K562 (cell line): ENCODE data around the gene RTBDN. TPM values are rescaled to one million over a fixed set of nuclear protein-coding genes. Genes with fewer than 3 reads are reported as not detected.

Experiments
- CBX1 ChIP-seq: sonication (generic); IDR thresholded peaks from 2 replicates; pipeline ENCODE4 v1.6.1; 2016; ENCODE audit warnings: antibody characterized with exemption, low read depth, mild to moderate bottlenecking
- CREB1 ChIP-seq, 2 experiments: sonication (generic) in 1 of 2; formaldehyde crosslinking in 1 of 2; IDR thresholded peaks; 2 replicates each; pipeline versions ENCODE4 v1.6.1 to v1.8.0; 2012 to 2022; ENCODE audit warnings: inconsistent platforms in 1 of 2, mild to moderate bottlenecking in 1 of 2, missing genetic modification reagents in 1 of 2, moderate library complexity in 1 of 2
- ILK ChIP-seq: fragments of 450-650 bp; IDR thresholded peaks from 2 replicates; pipeline ENCODE4 v1.6.1; 2016; ENCODE audit warnings: missing genetic modification characterization, low read depth, mild to moderate bottlenecking, missing compliant biosample characterization, moderate library complexity, borderline replicate concordance
- MIER1 ChIP-seq: fragments of 450-650 bp; IDR thresholded peaks from 2 replicates; pipeline ENCODE4 v1.6.1; 2016; ENCODE audit warnings: antibody characterized with exemption, mild to moderate bottlenecking, low read depth
- MTA1 ChIP-seq: fragments of 450-650 bp; IDR thresholded peaks from 2 replicates; pipeline ENCODE4 v1.6.1; 2017; ENCODE audit warnings: borderline replicate concordance
- MTA3 ChIP-seq: fragments of 450-650 bp; formaldehyde crosslinking; IDR thresholded peaks from 2 replicates; pipeline ENCODE4 v1.6.1; 2017; ENCODE audit warnings: mild to moderate bottlenecking, borderline replicate concordance
- NCOA6 ChIP-seq: fragments of 450-650 bp; IDR thresholded peaks from 2 replicates; pipeline ENCODE4 v1.6.1; 2017; ENCODE audit warnings: mild to moderate bottlenecking
- PHB ChIP-seq: fragments of 250-450 bp; sonication (Bioruptor Pico); IDR thresholded peaks from 2 replicates; pipeline ENCODE4 v1.5.0; 2021
- RAD21 ChIP-seq, 2 experiments: fragments of 250-450 bp in 1 of 2; fragments of 450-650 bp in 1 of 2; sonication (Bioruptor Pico) in 1 of 2; formaldehyde crosslinking in 1 of 2; IDR thresholded peaks in 1 of 2; conservative IDR thresholded peaks in 1 of 2; 2 replicates each; pipeline versions ENCODE4 v1.4.0 to v1.8.0; 2020 to 2022; ENCODE audit warnings: mild to moderate bottlenecking in 2 of 2, moderate library complexity in 1 of 2
- RFX5 ChIP-seq: IDR thresholded peaks from 2 replicates; pipeline ENCODE4 v1.6.1; 2011; ENCODE audit warnings: low read depth, mild to moderate bottlenecking, improper control_type of control experiment, low read length
- ZBTB1 ChIP-seq: sonication (generic); formaldehyde crosslinking; IDR thresholded peaks from 2 replicates; pipeline ENCODE4 v1.8.1; 2023; ENCODE audit warnings: missing genetic modification reagents, low read depth, mild to moderate bottlenecking, borderline replicate concordance
- ZBTB7A ChIP-seq: IDR thresholded peaks from 2 replicates; pipeline ENCODE4 v1.6.1; 2011; ENCODE audit warnings: low read depth, mild to moderate bottlenecking, low read length, moderate library complexity, borderline replicate concordance; ENCODE audit not compliant: control insufficient read depth
- ZBTB8A ChIP-seq: fragments of 450-650 bp; IDR thresholded peaks from 2 replicates; pipeline ENCODE4 v1.6.1; 2018; ENCODE audit warnings: mild to moderate bottlenecking, moderate library complexity; ENCODE audit not compliant: partially characterized antibody
- ZNF184 ChIP-seq: sonication (generic); formaldehyde crosslinking; IDR thresholded peaks from 2 replicates; pipeline ENCODE4 v1.5.0; 2020; ENCODE audit warnings: missing genetic modification reagents
- ZNF76 ChIP-seq: fragments of 250-450 bp; sonication (Bioruptor Pico); IDR thresholded peaks from 2 replicates; pipeline ENCODE4 v1.4.0; 2020; ENCODE audit warnings: mild to moderate bottlenecking, moderate library complexity, borderline replicate concordance
- polyA plus RNA-seq, 8 experiments: library from polyadenylated mRNA; depleted of rRNA in 4 of 8; stranded (reverse) in 5 of 8; unstranded in 3 of 8; fragments of >200 nt; fragmentation: Nextera tagmentation in 2 of 8; fragmentation: Illumina TruSeq in 1 of 8; extraction: Ambion mirVana in 2 of 8; extraction: Trizol in 1 of 8; gene quantifications; 2 replicates each; pipeline versions ENCODE4 v1.2.1 to v1.2.3, GENCODE V29; 2011 to 2014; ENCODE audit warnings: inconsistent platforms in 1 of 8, missing spikeins in 1 of 8
- total RNA-seq, 7 experiments: library from RNA; depleted of rRNA in 6 of 7; stranded (reverse); fragments of >200 nt in 6 of 7; fragmentation: Illumina TruSeq in 2 of 7; extraction: Trizol in 2 of 7; gene quantifications; 2 replicates each; pipeline versions ENCODE4 v1.2.1 to v1.2.3, GENCODE V29; 2011 to 2021; ENCODE audit warnings: low replicate concordance in 1 of 7
- TF ChIP-seq, protein P1 (sequence below): fragments of 450-650 bp; IDR thresholded peaks from 2 replicates; pipeline ENCODE4 v1.6.1; 2016; ENCODE audit warnings: missing biosample characterization, missing genetic modification characterization
- TF ChIP-seq, protein P2 (sequence below), 2 experiments: IDR thresholded peaks; 2 replicates each; pipeline ENCODE4 v1.6.1; 2011; ENCODE audit warnings: borderline replicate concordance in 1 of 2, control low read depth in 1 of 2, low read depth in 1 of 2, low read length in 1 of 2, mild to moderate bottlenecking in 1 of 2, mixed read lengths in 1 of 2, moderate library complexity in 1 of 2; ENCODE audit not compliant: insufficient read depth in 1 of 2, insufficient read length in 1 of 2, poor library complexity in 1 of 2, severe bottlenecking in 1 of 2; ENCODE audit errors: extremely low read depth in 1 of 2
- TF ChIP-seq, protein P3 (sequence below): fragments of 450-650 bp; IDR thresholded peaks from 2 replicates; pipeline ENCODE4 v1.6.1; 2017; ENCODE audit warnings: mild to moderate bottlenecking, moderate library complexity
- TF ChIP-seq, protein P4 (sequence below): fragments of 250-450 bp; sonication (Bioruptor Pico); IDR thresholded peaks from 2 replicates; pipeline ENCODE4 v1.9.0; 2021; ENCODE audit warnings: mild to moderate bottlenecking
- TF ChIP-seq, protein P5 (sequence below): sonication (generic); formaldehyde crosslinking; IDR thresholded peaks from 2 replicates; pipeline ENCODE4 v1.8.0; 2023; ENCODE audit warnings: mild to moderate bottlenecking, missing genetic modification reagents
- TF ChIP-seq, protein P6 (sequence below): sonication (generic); formaldehyde crosslinking; IDR thresholded peaks from 2 replicates; pipeline ENCODE4 v1.8.0; 2022; ENCODE audit warnings: mild to moderate bottlenecking, missing genetic modification reagents

RTBDN gene
- total and polyA plus RNA-seq, 9 of the 15 experiments (the other 6 are each of a cell fraction or from before 2014, with no cell fraction given), result 0.20 to 2.3 (median 0.72) TPM; not detected in 1

DNA sequence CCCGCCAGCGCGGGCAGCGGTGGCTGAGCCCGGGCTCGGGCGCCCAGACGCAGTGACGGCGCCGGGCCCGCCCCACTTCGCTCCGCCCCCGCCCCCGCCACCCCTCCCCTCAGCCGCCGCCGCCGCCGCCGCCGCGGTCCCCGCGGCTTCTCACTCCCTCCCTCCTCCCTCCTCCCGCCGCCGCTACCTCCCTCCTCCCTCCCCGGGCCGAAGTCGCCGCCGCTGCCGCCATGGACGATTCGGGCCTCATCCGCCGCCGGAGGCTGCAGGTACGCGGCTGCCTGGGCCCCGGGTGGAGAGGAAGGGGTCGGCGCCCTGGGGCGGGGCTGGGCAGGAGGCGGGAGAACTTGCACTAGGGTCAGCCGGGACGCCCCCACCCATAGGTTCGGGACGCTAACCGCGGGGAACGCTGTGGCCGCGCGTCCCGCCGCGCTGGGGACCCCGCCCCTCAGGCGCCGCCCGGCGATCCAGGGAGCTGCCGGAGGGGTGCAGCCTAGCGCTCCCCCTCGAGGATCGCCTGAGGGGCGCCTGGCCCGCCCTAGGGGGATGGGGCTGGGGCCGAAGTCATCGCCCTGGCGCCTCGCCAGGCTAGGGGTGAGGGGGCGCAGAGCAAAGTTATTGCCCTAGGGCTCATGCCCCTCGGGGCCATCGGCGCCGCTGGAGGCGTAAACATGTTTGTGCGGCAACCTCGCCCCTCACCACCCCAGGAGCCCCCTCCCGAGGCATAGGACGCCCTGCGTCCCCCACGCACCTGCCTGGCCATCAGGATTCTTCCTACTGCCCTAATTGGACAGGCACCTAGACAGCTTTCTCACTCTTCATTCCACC, 427 bp downstream of the RTBDN start (continued):
- TF ChIP-seq, protein P1, sequence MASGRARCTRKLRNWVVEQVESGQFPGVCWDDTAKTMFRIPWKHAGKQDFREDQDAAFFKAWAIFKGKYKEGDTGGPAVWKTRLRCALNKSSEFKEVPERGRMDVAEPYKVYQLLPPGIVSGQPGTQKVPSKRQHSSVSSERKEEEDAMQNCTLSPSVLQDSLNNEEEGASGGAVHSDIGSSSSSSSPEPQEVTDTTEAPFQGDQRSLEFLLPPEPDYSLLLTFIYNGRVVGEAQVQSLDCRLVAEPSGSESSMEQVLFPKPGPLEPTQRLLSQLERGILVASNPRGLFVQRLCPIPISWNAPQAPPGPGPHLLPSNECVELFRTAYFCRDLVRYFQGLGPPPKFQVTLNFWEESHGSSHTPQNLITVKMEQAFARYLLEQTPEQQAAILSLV (tag), result no peak
- TF ChIP-seq ZNF184 (CRISPR knock-in tag), result no peak
- TF ChIP-seq, protein P2, sequence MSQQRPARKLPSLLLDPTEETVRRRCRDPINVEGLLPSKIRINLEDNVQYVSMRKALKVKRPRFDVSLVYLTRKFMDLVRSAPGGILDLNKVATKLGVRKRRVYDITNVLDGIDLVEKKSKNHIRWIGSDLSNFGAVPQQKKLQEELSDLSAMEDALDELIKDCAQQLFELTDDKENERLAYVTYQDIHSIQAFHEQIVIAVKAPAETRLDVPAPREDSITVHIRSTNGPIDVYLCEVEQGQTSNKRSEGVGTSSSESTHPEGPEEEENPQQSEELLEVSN (IDR thresholded peaks at IDR 0.05; ENCODE audit: borderline replicate concordance in 1 of 2, extremely low read depth in 1 of 2, insufficient read depth in 1 of 2, insufficient read length in 1 of 2, low read depth in 1 of 2, low read length in 1 of 2, poor library complexity in 1 of 2, severe bottlenecking in 1 of 2), result no peak
- no peak for TF ChIP-seq ZNF76
- no peak for TF ChIP-seq CREB1 (IDR thresholded peaks at IDR 0.05)
- no peak for TF ChIP-seq CREB1 (CRISPR knock-in tag; IDR thresholded peaks at IDR 0.05)
- TF ChIP-seq, protein P3, sequence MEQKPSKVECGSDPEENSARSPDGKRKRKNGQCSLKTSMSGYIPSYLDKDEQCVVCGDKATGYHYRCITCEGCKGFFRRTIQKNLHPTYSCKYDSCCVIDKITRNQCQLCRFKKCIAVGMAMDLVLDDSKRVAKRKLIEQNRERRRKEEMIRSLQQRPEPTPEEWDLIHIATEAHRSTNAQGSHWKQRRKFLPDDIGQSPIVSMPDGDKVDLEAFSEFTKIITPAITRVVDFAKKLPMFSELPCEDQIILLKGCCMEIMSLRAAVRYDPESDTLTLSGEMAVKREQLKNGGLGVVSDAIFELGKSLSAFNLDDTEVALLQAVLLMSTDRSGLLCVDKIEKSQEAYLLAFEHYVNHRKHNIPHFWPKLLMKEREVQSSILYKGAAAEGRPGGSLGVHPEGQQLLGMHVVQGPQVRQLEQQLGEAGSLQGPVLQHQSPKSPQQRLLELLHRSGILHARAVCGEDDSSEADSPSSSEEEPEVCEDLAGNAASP, result no peak
- TF ChIP-seq ZBTB8A, result no peak
- TF ChIP-seq RFX5, result no peak
- TF ChIP-seq PHB (CRISPR knock-in tag), result no peak
- TF ChIP-seq MTA1, result no peak
- TF ChIP-seq ZBTB7A, result peak; percentile 71
- TF ChIP-seq ILK (tag), result no peak
- no peak for TF ChIP-seq RAD21 (CRISPR knock-in tag; conservative IDR thresholded peaks at IDR 0.05 in 1 of 2, IDR thresholded peaks at IDR 0.05 in 1 of 2)
- TF ChIP-seq, protein P4, sequence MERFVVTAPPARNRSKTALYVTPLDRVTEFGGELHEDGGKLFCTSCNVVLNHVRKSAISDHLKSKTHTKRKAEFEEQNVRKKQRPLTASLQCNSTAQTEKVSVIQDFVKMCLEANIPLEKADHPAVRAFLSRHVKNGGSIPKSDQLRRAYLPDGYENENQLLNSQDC (CRISPR knock-in tag), result no peak
- no peak for TF ChIP-seq MTA3
- no peak for TF ChIP-seq MIER1
- peak; percentile 48; the same call in 1 of the 2 replicates for TF ChIP-seq ZBTB1
- TF ChIP-seq CBX1, result no peak
- TF ChIP-seq, protein P5, sequence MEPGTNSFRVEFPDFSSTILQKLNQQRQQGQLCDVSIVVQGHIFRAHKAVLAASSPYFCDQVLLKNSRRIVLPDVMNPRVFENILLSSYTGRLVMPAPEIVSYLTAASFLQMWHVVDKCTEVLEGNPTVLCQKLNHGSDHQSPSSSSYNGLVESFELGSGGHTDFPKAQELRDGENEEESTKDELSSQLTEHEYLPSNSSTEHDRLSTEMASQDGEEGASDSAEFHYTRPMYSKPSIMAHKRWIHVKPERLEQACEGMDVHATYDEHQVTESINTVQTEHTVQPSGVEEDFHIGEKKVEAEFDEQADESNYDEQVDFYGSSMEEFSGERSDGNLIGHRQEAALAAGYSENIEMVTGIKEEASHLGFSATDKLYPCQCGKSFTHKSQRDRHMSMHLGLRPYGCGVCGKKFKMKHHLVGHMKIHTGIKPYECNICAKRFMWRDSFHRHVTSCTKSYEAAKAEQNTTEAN (CRISPR knock-in tag), result no peak
- TF ChIP-seq, protein P6, sequence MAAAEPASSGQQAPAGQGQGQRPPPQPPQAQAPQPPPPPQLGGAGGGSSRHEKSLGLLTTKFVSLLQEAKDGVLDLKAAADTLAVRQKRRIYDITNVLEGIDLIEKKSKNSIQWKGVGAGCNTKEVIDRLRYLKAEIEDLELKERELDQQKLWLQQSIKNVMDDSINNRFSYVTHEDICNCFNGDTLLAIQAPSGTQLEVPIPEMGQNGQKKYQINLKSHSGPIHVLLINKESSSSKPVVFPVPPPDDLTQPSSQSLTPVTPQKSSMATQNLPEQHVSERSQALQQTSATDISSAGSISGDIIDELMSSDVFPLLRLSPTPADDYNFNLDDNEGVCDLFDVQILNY, result no peak
- peak; percentile 71; the same call in 1 of the 2 replicates for TF ChIP-seq NCOA6
